HepG2 (cell line): Measurements from ENCODE around the gene KRTAP12-2. TPM values are rescaled to one million over a fixed set of nuclear protein-coding genes. Genes with fewer than 3 reads are reported as not detected.

Source experiments
- AHR ChIP-seq: IDR thresholded peaks from 2 replicates; pipeline ENCODE4 v1.6.1; 2018; ENCODE audit warnings: missing genetic modification reagents, missing compliant biosample characterization
- ARNTL ChIP-seq: sonication (generic); formaldehyde crosslinking; IDR thresholded peaks from 2 replicates; pipeline ENCODE4 v1.4.0; 2020; ENCODE audit warnings: mild to moderate bottlenecking, missing genetic modification reagents
- BCL6 ChIP-seq: IDR thresholded peaks from 2 replicates; pipeline ENCODE4 v1.6.1; 2016; ENCODE audit warnings: missing genetic modification reagents, missing compliant biosample characterization
- ELK4 ChIP-seq: sonication (generic); formaldehyde crosslinking; IDR thresholded peaks from 2 replicates; pipeline ENCODE4 v1.9.0; 2021; ENCODE audit warnings: missing genetic modification reagents, borderline replicate concordance
- FOXP4 ChIP-seq: sonication (generic); formaldehyde crosslinking; IDR thresholded peaks from 2 replicates; pipeline ENCODE4 v1.4.0; 2020; ENCODE audit warnings: missing genetic modification reagents
- HBP1 ChIP-seq: IDR thresholded peaks from 2 replicates; pipeline ENCODE4 v1.6.1; 2016; ENCODE audit warnings: low read depth, control low read depth
- HNRNPUL1 ChIP-seq: fragments of 200-400 bp; formaldehyde crosslinking; IDR thresholded peaks from 2 replicates; pipeline ENCODE4 v1.6.1; 2017; ENCODE audit warnings: low read depth, mild to moderate bottlenecking, low read length, moderate library complexity
- KDM5A ChIP-seq: fragments of 200-600 bp; sonication (generic); IDR thresholded peaks from 2 replicates; pipeline ENCODE4 v1.7.0; 2018; ENCODE audit warnings: antibody characterized with exemption, mild to moderate bottlenecking, low read length, borderline replicate concordance
- MIER3 ChIP-seq: IDR thresholded peaks from 2 replicates; pipeline ENCODE4 v1.6.1; 2016; ENCODE audit warnings: missing compliant biosample characterization, borderline replicate concordance
- NPAS2 ChIP-seq: sonication (generic); formaldehyde crosslinking; IDR thresholded peaks from 2 replicates; pipeline ENCODE4 v1.8.0; 2022; ENCODE audit warnings: mild to moderate bottlenecking, missing genetic modification reagents, borderline replicate concordance
- NR1H2 ChIP-seq: sonication (generic); formaldehyde crosslinking; IDR thresholded peaks from 2 replicates; pipeline ENCODE4 v1.8.1; 2022; ENCODE audit warnings: low read depth, missing genetic modification reagents, borderline replicate concordance
- RNF219 ChIP-seq: sonication (generic); formaldehyde crosslinking; IDR thresholded peaks from 2 replicates; pipeline ENCODE4 v1.5.0; 2020; ENCODE audit warnings: mild to moderate bottlenecking, missing genetic modification reagents
- SP140L ChIP-seq: sonication (generic); formaldehyde crosslinking; IDR thresholded peaks from 2 replicates; pipeline ENCODE4 v1.4.0; 2020; ENCODE audit warnings: missing genetic modification reagents, borderline replicate concordance
- TRIM24 ChIP-seq: sonication (generic); formaldehyde crosslinking; IDR thresholded peaks from 2 replicates; pipeline ENCODE4 v1.8.0; 2022; ENCODE audit warnings: mild to moderate bottlenecking, missing genetic modification reagents
- ZBTB7A ChIP-seq: sonication (generic); formaldehyde crosslinking; IDR thresholded peaks from 2 replicates; pipeline ENCODE4 v1.8.0; 2022; ENCODE audit warnings: mild to moderate bottlenecking, missing genetic modification reagents
- ZNF20 ChIP-seq: sonication (generic); formaldehyde crosslinking; IDR thresholded peaks from 2 replicates; pipeline ENCODE4 v1.4.0; 2020; ENCODE audit warnings: mild to moderate bottlenecking, moderate library complexity, missing genetic modification reagents
- ZNF317 ChIP-seq: sonication (generic); formaldehyde crosslinking; IDR thresholded peaks from 2 replicates; pipeline ENCODE4 v1.5.0; 2020; ENCODE audit warnings: mild to moderate bottlenecking, missing genetic modification reagents
- ZNF331 ChIP-seq: sonication (generic); formaldehyde crosslinking; IDR thresholded peaks from 2 replicates; pipeline ENCODE4 v1.4.0; 2020; ENCODE audit warnings: missing genetic modification reagents
- ZNF382 ChIP-seq: sonication (generic); formaldehyde crosslinking; IDR thresholded peaks from 2 replicates; pipeline ENCODE4 v1.5.0; 2020; ENCODE audit warnings: missing genetic modification reagents, mild to moderate bottlenecking, borderline replicate concordance
- ZNF557 ChIP-seq: sonication (generic); formaldehyde crosslinking; IDR thresholded peaks from 2 replicates; pipeline ENCODE4 v1.4.0; 2020; ENCODE audit warnings: missing genetic modification reagents
- ZNF572 ChIP-seq: sonication (generic); formaldehyde crosslinking; IDR thresholded peaks from 2 replicates; pipeline ENCODE4 v1.5.1; 2020; ENCODE audit warnings: mild to moderate bottlenecking, missing genetic modification reagents
- ZNF775 ChIP-seq: sonication (generic); formaldehyde crosslinking; IDR thresholded peaks from 2 replicates; pipeline ENCODE4 v1.4.0; 2020; ENCODE audit warnings: missing genetic modification reagents, mild to moderate bottlenecking, moderate library complexity, borderline replicate concordance
- ZNF790 ChIP-seq: sonication (generic); formaldehyde crosslinking; IDR thresholded peaks from 2 replicates; pipeline ENCODE4 v1.8.0; 2022; ENCODE audit warnings: missing genetic modification reagents, mild to moderate bottlenecking, borderline replicate concordance
- polyA plus RNA-seq, 8 experiments: library from polyadenylated mRNA; depleted of rRNA in 3 of 8; stranded (reverse) in 7 of 8; unstranded in 1 of 8; fragments of >200 nt; fragmentation: Illumina TruSeq in 4 of 8; extraction: Trizol in 4 of 8; gene quantifications; 2 replicates each; pipeline versions ENCODE4 v1.2.1 to v1.2.3, GENCODE V29; 2011 to 2016; ENCODE audit warnings: low read depth in 4 of 8, missing spikeins in 1 of 8, mixed read lengths in 1 of 8; ENCODE audit not compliant: insufficient read depth in 1 of 8
- total RNA-seq, 5 experiments: library from RNA; depleted of rRNA; stranded (reverse); fragments of >200 nt; fragmentation: Illumina TruSeq; extraction: Trizol; gene quantifications; 2 replicates each; pipeline ENCODE4 v1.2.3, GENCODE V29; 2016; ENCODE audit warnings: low read depth in 1 of 5

Gene KRTAP12-2
- total and polyA plus RNA-seq, 2 of the 13 experiments (the other 11 are each of a cell fraction or from before 2014, with no cell fraction given): not detected

DNA sequence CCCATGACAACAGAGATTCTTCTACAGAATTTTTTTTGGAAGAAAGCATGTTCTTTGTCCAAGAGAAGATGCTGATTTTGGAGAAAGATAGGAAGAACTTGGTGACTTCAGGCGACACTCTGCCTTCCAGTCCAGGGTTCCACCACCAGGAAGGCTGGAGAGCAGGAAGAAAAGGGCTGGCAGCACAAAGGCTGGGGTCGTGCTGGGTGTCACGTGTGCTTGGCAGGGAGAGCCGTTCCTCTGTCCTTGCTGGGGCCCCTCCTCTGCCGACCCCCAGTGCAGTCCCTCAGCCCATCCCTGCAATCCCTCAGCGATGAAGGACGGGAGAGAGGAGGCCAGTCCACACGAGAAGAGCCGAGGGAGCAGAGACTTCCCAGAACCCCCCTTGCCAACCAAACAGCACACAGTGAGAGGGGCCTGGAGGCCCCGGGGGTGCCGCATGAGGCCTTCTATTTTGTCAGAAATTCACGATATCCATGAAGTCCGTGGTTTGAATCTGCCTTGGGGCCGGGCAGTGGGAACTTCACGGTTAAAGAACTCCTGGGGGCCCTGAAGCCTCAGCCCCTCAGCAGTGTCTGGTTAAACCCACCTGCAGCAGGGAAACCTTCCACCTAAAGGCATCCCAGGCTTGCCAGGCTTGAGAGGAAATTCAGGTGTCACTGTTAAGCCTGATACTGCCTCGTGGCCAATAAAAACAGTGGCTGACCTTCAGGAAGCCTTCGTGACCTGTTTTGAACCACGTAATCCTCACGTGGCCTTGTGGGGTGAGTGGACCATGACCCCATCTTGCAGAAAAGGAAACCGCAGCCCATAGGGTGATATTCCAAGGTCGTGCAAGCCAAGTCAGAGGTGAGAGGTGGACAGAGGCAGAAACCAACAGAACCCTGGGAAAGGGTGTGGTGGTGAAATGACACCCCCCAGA is 33.6 kb upstream of the KRTAP12-2 start (continued):
- TF ChIP-seq ZNF790 (CRISPR knock-in tag) (no peak), SP140L (CRISPR knock-in tag) (no peak), HNRNPUL1 (no peak), FOXP4 (CRISPR knock-in tag) (peak; percentile 46; the same call in 1 of the 2 replicates), MIER3 (CRISPR knock-in tag) (peak; percentile 72; the same call in 1 of the 2 replicates), ZNF557 (0 out of 2 replicates have a peak, but pooled peaks have one; percentile 36), ZNF331 (CRISPR knock-in tag) (peak; percentile 48; the same call in 1 of the 2 replicates), KDM5A (no peak), ZNF317 (CRISPR knock-in tag) (no peak), ZNF775 (CRISPR knock-in tag) (no peak), BCL6 (CRISPR knock-in tag) (peak; percentile 62; the same call in 1 of the 2 replicates), ARNTL (peak; percentile 99), TRIM24 (CRISPR knock-in tag) (no peak), NR1H2 (CRISPR knock-in tag) (no peak), AHR (no peak), NPAS2 (no peak), ZNF572 (CRISPR knock-in tag) (no peak), RNF219 (CRISPR knock-in tag) (no peak), ZNF20 (CRISPR knock-in tag) (no peak), ZBTB7A (CRISPR knock-in tag) (peak; percentile 74; the same call in 1 of the 2 replicates), HBP1 (CRISPR knock-in tag) (no peak), ELK4 (CRISPR knock-in tag) (no peak), ZNF382 (CRISPR knock-in tag) (no peak)
